ENCODE results near the gene DYSF.

DNA sequence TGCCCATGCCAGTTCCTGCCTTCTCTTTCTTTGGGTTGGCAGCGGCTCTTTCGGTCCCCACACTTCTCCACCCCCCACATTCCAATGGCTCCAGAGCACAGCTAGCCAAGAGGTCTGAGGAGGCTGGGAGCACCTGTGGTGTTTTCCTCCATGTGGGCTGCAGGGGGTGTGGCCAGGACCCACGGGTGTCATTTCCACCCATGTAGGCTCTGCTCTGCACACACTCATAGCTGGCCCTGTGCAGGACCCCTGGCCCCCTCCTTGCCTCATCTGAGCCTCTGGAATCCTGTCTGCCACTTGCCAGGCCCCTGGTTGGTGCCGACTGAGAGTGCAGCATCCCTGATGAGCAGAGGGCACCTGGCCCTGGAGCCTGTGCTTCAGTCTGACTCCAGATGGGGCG, 46.3 kb downstream of the DYSF start:
- TF ChIP-seq, protein P1, sequence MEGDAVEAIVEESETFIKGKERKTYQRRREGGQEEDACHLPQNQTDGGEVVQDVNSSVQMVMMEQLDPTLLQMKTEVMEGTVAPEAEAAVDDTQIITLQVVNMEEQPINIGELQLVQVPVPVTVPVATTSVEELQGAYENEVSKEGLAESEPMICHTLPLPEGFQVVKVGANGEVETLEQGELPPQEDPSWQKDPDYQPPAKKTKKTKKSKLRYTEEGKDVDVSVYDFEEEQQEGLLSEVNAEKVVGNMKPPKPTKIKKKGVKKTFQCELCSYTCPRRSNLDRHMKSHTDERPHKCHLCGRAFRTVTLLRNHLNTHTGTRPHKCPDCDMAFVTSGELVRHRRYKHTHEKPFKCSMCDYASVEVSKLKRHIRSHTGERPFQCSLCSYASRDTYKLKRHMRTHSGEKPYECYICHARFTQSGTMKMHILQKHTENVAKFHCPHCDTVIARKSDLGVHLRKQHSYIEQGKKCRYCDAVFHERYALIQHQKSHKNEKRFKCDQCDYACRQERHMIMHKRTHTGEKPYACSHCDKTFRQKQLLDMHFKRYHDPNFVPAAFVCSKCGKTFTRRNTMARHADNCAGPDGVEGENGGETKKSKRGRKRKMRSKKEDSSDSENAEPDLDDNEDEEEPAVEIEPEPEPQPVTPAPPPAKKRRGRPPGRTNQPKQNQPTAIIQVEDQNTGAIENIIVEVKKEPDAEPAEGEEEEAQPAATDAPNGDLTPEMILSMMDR (IDR thresholded peaks at IDR 0.05): no peak
- TF ChIP-seq EZH2 (IDR thresholded peaks at IDR 0.05; ENCODE audit: borderline replicate concordance, insufficient read depth, low read depth, low read length, poor library complexity, severe bottlenecking): no peak

Data from B cell (primary cell).